DMS 273 treated with DMSO at 0.1 percent for 48 hours (cell line): ENCODE results near the gene COA1.
"Not testable (repeated sequence)": the region's sequence is repeated elsewhere in the genome, so short reads cannot be mapped to it uniquely, and the experiment has no call there.

ENCODE experiments used
- DNase-seq: peaks from one replicate; lab custom pipeline; 2025; lab: John Stamatoyannopoulos, UW

COA1 gene

GRCh38 chr7:43628431-43628830, 100.9 kb downstream of the COA1 start:
- no peak for DNase-seq

GRCh38 chr7:43627798-43628197, 101.5 kb downstream of the COA1 start:
- DNase-seq, result not testable (repeated sequence)

GRCh38 chr7:43626695-43627094, 102.6 kb downstream of the COA1 start:
- no peak for DNase-seq

GRCh38 chr7:43625980-43626379, 103.3 kb downstream of the COA1 start:
- no peak for DNase-seq

- no peak for DNase-seq
Measured at GRCh38 chr7:43625453-43625852, 103.9 kb downstream of the COA1 start.

GRCh38 chr7:43624156-43624555, 105.2 kb downstream of the COA1 start:
- no peak for DNase-seq

- no peak for DNase-seq
Measured at GRCh38 chr7:43621729-43622448, 107.4 kb downstream of the COA1 start.

GRCh38 chr7:43619213-43620012, 109.9 kb downstream of the COA1 start:
- DNase-seq, result no peak

- no peak for DNase-seq
Measured at GRCh38 chr7:43618073-43618472, 111.2 kb downstream of the COA1 start.

GRCh38 chr7:43616977-43617376, 112.3 kb downstream of the COA1 start:
- no peak for DNase-seq

- no peak for DNase-seq
Measured at GRCh38 chr7:43615558-43616145, 113.7 kb downstream of the COA1 start.

GRCh38 chr7:43612599-43613589, 116.4 kb downstream of the COA1 start:
- no peak for DNase-seq

GRCh38 chr7:43612128-43612527, 117.2 kb downstream of the COA1 start:
- DNase-seq, result no peak

GRCh38 chr7:43609097-43609496, 120.2 kb downstream of the COA1 start:
- no peak for DNase-seq

- DNase-seq, result no peak
Measured at GRCh38 chr7:43604251-43604650, 125.1 kb downstream of the COA1 start.

- DNase-seq, result peak; percentile 53
Measured at GRCh38 chr7:43602256-43602655, 127.1 kb downstream of the COA1 start.

- DNase-seq, result no peak
Measured at GRCh38 chr7:43600056-43600455, 129.3 kb downstream of the COA1 start.

- not testable (repeated sequence) for DNase-seq
Measured at GRCh38 chr7:43596426-43596825, 132.9 kb downstream of the COA1 start.

GRCh38 chr7:43594020-43594419, 135.3 kb downstream of the COA1 start:
- DNase-seq, result peak; percentile 51

- no peak for DNase-seq
Measured at GRCh38 chr7:43593010-43593409, 136.3 kb downstream of the COA1 start.

GRCh38 chr7:43592326-43592725, 137.0 kb downstream of the COA1 start:
- no peak for DNase-seq
